DOHH2 (cell line): ENCODE data around the gene LRRC55.

ENCODE experiments used
- H3F3A ChIP-seq: fragments of 200-600 bp; sonication (generic), shearing (Covaris generic); 2 replicates; pipeline ENCODE4 v1.6.0; 2016; ENCODE audit warnings: antibody characterized with exemption, mild to moderate bottlenecking; ENCODE audit not compliant: control insufficient read depth, insufficient read depth
- H3K27ac ChIP-seq: fragments of 200-600 bp; sonication (generic); 2 replicates; pipeline ENCODE4 v1.5.1; 2014; ENCODE audit warnings: low read depth, mild to moderate bottlenecking, low read length, moderate library complexity
- H3K27me3 ChIP-seq: fragments of 200-600 bp; sonication (generic); 2 replicates; pipeline ENCODE4 v1.6.1; 2014; ENCODE audit warnings: mild to moderate bottlenecking, low read length, mixed read lengths; ENCODE audit not compliant: control insufficient read depth
- H3K36me3 ChIP-seq: fragments of 200-600 bp; sonication (generic); 2 replicates; pipeline ENCODE4 v1.6.1; 2014; ENCODE audit warnings: mild to moderate bottlenecking, low read length, moderate library complexity, mixed read lengths; ENCODE audit not compliant: control insufficient read depth
- H3K4me1 ChIP-seq: fragments of 200-600 bp; sonication (generic); 2 replicates; pipeline ENCODE4 v1.6.1; 2014; ENCODE audit warnings: mild to moderate bottlenecking, low read length, mixed read lengths; ENCODE audit not compliant: control insufficient read depth
- H3K4me2 ChIP-seq: fragments of 200-600 bp; sonication (generic); 2 replicates; pipeline ENCODE4 v1.6.0; 2014; ENCODE audit warnings: mild to moderate bottlenecking, low read length, moderate library complexity
- H3K4me3 ChIP-seq: fragments of 200-600 bp; sonication (generic); 2 replicates; pipeline ENCODE4 v1.5.1; 2014; ENCODE audit warnings: mild to moderate bottlenecking, low read length, mixed read lengths
- H3K79me2 ChIP-seq: fragments of 200-600 bp; sonication (generic); 2 replicates; pipeline ENCODE4 v1.6.1; 2014; ENCODE audit warnings: mild to moderate bottlenecking, low read length, mixed read lengths; ENCODE audit not compliant: control insufficient read depth
- H3K9me2 ChIP-seq: fragments of 200-600 bp; sonication (generic); replicated peaks from 2 replicates; pipeline ENCODE4 v1.6.1; 2014; ENCODE audit warnings: mild to moderate bottlenecking, low read length, mixed read lengths; ENCODE audit not compliant: control insufficient read depth
- H3K9me3 ChIP-seq: fragments of 200-600 bp; sonication (generic); 2 replicates; pipeline ENCODE4 v1.6.1; 2014; ENCODE audit warnings: antibody characterized with exemption, low read length, mixed read lengths; ENCODE audit not compliant: control insufficient read depth, insufficient read depth
- H4K20me1 ChIP-seq: fragments of 200-600 bp; sonication (generic); 2 replicates; pipeline ENCODE4 v1.6.0; 2014; ENCODE audit warnings: low read depth, mild to moderate bottlenecking, antibody characterized with exemption, low read length, moderate library complexity; ENCODE audit not compliant: control insufficient read depth, insufficient read depth
- CTCF ChIP-seq: fragments of 200-600 bp; sonication (generic); IDR thresholded peaks from one replicate; pipeline ENCODE4 v1.5.1; 2014; ENCODE audit warnings: antibody characterized with exemption, mild to moderate bottlenecking, low read depth, low read length; ENCODE audit not compliant: poor library complexity, severe bottlenecking
- EZH2phosphoT487 ChIP-seq: fragments of 200-600 bp; sonication (generic); IDR thresholded peaks from 2 replicates; pipeline ENCODE4 v1.6.1; 2017; ENCODE audit warnings: borderline replicate concordance, mild to moderate bottlenecking, antibody characterized with exemption, low read length, moderate library complexity, mixed read lengths

LRRC55 gene

GRCh38 chr11:57135020-57135751, 46.6 kb upstream of the LRRC55 start:
- Histone ChIP-seq H4K20me1 (no peaks in the 10 kb centered on the region), H3K27me3 (no peaks in the 10 kb centered on the region), H3K9me3 (no peaks in the 10 kb centered on the region), H3K4me2 (no peak overlapping the region), H3K9me2 (no peaks in the 10 kb centered on the region), H3K4me3 (no peak overlapping the region), H3K79me2 (no peaks in the 10 kb centered on the region), H3K36me3 (no peaks in the 10 kb centered on the region), H3K27ac (no peak overlapping the region), H3K4me1 (no peaks in the 10 kb centered on the region), H3F3A (no peaks in the 10 kb centered on the region)
- TF ChIP-seq EZH2phosphoT487 (no peak), CTCF (no peak)

DNA sequence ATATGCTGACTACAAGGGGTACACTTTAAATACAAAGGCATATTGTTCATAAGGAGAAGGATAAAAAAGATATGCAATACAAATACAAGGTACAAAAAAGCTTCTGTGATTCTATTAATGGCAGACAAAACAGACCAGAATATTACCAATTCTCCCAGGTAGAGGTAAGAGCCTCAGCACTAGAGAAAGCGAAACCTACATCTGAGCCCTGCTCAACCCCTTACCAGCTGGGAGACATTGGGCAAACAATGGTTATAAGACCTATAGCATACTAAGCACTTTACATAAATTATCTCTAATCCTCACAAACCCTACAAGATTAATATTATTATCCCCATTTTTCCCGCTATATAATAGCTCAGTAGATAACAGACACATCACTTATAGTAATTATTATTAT, 41.2 kb upstream of the LRRC55 start:
- H3K36me3 ChIP-seq = no peaks in the 10 kb centered on the region
- no peaks in the 10 kb centered on the region for H3K9me2 ChIP-seq
- no peaks in the 10 kb centered on the region for H3K9me3 ChIP-seq
- H3K27me3 ChIP-seq = no peaks in the 10 kb centered on the region
- no peak overlapping the region for H3K4me3 ChIP-seq
- no peaks in the 10 kb centered on the region for H4K20me1 ChIP-seq
- H3K4me1 ChIP-seq = no peaks in the 10 kb centered on the region
- H3K27ac ChIP-seq = no peak overlapping the region
- no peak for TF ChIP-seq CTCF
- no peak for TF ChIP-seq EZH2phosphoT487
- no peaks in the 10 kb centered on the region for H3F3A ChIP-seq
- no peaks in the 10 kb centered on the region for H3K79me2 ChIP-seq
- H3K4me2 ChIP-seq = no peak overlapping the region

DNA sequence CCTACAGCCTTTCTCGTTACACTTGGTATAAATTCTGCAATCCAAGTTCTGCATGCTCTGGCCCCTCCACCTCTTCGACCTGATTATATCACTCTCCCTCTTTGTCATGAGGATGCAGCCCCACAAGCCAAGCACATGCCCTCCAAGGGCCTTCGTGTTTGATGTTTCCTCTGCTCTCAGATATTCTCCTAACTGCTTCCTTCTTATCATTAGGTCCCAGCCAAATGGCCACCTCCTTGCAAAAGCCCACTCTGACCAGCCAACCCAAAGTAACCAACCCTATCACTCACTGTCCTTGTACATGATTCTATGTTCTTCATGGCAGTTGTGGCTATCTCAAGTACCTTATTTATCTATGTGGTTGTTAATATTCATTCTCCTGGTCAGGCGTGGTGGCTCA, 38.3 kb upstream of the LRRC55 start:
- H3K4me3 ChIP-seq = no peak overlapping the region
- no peak for TF ChIP-seq EZH2phosphoT487
- no peak for TF ChIP-seq CTCF

More for the DNA sequence above, 38.3 kb upstream of the LRRC55 start:
- Histone ChIP-seq H3K79me2 (no peaks in the 10 kb centered on the region), H3K9me3 (no peaks in the 10 kb centered on the region), H3K27ac (no peak overlapping the region), H3K4me2 (no peak overlapping the region), H4K20me1 (no peaks in the 10 kb centered on the region), H3K9me2 (no peaks in the 10 kb centered on the region), H3F3A (no peaks in the 10 kb centered on the region), H3K36me3 (no peaks in the 10 kb centered on the region), H3K27me3 (no peaks in the 10 kb centered on the region; the same call in 1 of the 2 replicates), H3K4me1 (no peaks in the 10 kb centered on the region)
